Lower lobe of right lung (tissue), 2 donors: ENCODE measurements around the gene GRAPL. TPM values are rescaled to one million over a fixed set of nuclear protein-coding genes. Genes with fewer than 3 reads are reported as not detected.
"Not testable (repeated sequence)": the region's sequence is repeated elsewhere in the genome, so short reads cannot be mapped to it uniquely, and the experiment has no call there.

Experiments used
- ATAC-seq, 2 donors: fragments of 200-7000 bp; cut with Tn5 transposase; one replicate each; pipeline ENCODE4 v1.9.1; 2020 to 2022; ENCODE audit warnings: mild to moderate bottlenecking in 2 of 2, moderate library complexity in 2 of 2
- DNase-seq: peaks from one replicate; pipeline ENCODE4 v3.0.0-alpha.2; 2020
- H3K27ac ChIP-seq: fragments of 200-600 bp; one replicate; pipeline ENCODE4 v1.8.0; 2022
- H3K27me3 ChIP-seq: fragments of 200-600 bp; one replicate; pipeline ENCODE4 v1.8.0; 2022; ENCODE audit warnings: low read depth
- H3K36me3 ChIP-seq: fragments of 200-600 bp; one replicate; pipeline ENCODE4 v1.8.0; 2022; ENCODE audit warnings: mild to moderate bottlenecking
- H3K4me1 ChIP-seq: fragments of 200-600 bp; one replicate; pipeline ENCODE4 v1.8.0; 2022
- H3K4me3 ChIP-seq: fragments of 200-600 bp; one replicate; pipeline ENCODE4 v1.8.0; 2022; ENCODE audit warnings: mild to moderate bottlenecking
- H3K9me3 ChIP-seq: fragments of 200-600 bp; one replicate; pipeline ENCODE4 v1.8.0; 2022
- intact Hi-C: fragments of 100-400 bp; cut with DNase I; formaldehyde crosslinking; loops from one replicate; pipeline ENCODE4 v1.11.0; 2022
- total RNA-seq: library from RNA; stranded (reverse); fragmentation: NEBNext Ultra II Directional; extraction: Animal tissue kit (Norgen Biotek cat#: 25700); gene quantifications from one replicate; pipeline ENCODE4 v1.2.1, GENCODE V29; 2021
- TF ChIP-seq, protein P1 (sequence below): fragments of 200-600 bp; IDR thresholded peaks from one replicate; pipeline ENCODE4 v1.8.0; 2022; ENCODE audit warnings: antibody characterized with exemption, mild to moderate bottlenecking
- donor health status: DM: no; HTN: yes; CAD: no; lungs with severe emphysema.

Gene GRAPL
- total RNA-seq, 1 donor from 2014 or later: 10.8 TPM

DNA sequence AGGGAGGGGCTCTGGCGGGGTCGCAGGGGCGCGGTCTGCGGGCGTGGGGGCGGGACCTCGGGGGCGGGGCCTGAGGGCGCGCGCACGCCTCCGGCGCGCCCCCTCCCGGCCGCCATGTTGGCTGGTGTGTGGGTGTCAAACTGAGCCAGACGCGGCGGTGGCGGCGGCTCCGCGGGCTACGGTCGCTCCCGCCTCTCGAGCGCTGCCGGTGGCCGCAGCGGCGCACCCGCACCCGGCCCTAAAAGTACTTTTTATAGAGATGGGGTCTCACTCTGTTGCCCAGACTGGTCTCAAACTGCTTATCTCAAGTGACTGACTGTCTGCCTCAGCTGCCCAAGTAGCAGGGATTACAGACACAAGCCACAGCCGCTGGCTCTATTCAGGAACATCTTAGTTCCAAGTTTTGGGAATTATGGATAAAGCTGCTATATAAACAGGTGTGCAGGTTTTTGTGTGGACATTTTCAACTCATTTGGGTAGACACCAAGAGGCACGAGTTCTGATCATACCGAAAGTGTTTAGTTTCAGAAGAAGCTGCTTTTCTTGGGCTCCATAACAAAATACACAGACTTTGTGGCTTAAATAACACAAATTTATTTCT lies 16.2 kb upstream of the GRAPL start:
- H3K36me3 ChIP-seq, H3K27me3 ChIP-seq, intact Hi-C loops, H3K9me3 ChIP-seq, H3K4me1 ChIP-seq: not testable (repeated sequence)
- TF ChIP-seq, protein P1, sequence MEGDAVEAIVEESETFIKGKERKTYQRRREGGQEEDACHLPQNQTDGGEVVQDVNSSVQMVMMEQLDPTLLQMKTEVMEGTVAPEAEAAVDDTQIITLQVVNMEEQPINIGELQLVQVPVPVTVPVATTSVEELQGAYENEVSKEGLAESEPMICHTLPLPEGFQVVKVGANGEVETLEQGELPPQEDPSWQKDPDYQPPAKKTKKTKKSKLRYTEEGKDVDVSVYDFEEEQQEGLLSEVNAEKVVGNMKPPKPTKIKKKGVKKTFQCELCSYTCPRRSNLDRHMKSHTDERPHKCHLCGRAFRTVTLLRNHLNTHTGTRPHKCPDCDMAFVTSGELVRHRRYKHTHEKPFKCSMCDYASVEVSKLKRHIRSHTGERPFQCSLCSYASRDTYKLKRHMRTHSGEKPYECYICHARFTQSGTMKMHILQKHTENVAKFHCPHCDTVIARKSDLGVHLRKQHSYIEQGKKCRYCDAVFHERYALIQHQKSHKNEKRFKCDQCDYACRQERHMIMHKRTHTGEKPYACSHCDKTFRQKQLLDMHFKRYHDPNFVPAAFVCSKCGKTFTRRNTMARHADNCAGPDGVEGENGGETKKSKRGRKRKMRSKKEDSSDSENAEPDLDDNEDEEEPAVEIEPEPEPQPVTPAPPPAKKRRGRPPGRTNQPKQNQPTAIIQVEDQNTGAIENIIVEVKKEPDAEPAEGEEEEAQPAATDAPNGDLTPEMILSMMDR: peak; percentile 41
- DNase-seq (peak; percentile 81), ATAC-seq (peak; percentile 97 to 98)
- Histone ChIP-seq H3K4me3 (peak overlapping the region; percentile 63), H3K27ac (peak overlapping the region; percentile 90)

DNA sequence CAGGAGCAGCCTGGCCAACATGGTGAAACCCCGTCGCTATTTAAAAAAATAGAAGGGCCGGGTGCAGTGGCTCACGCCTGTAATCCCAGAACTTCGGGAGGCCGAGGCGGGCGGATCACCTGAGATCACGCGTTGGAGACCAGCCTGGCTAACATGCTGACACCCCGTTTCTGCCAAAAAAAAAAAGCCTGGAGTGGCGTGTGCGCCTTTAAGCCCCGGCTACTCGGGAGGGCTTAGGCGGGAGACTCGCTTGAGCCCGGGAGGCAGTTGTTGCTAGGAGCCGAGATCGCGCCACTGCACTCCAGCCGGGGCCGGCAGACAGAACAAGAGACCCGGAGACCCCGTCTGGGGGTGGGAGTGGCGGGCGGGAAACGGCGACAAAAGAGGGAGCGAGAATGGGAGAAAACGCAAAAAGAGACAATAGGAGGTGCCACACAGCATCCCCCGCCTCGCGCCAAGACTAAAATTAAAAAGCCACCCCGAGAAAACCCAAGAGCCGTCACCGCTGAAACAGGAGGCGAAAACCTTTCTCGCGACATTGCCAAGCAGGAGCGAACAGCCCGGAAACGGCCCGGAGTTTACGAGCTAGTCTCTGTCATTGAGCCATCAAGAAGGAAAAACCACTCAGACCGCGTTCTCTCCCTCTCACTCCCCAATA lies 15.5 kb upstream of the GRAPL start:
- DNase-seq (peak; percentile 57), ATAC-seq (peak; percentile 47 to 49)
- intact Hi-C loops, H3K9me3 ChIP-seq, H3K36me3 ChIP-seq, H3K4me1 ChIP-seq, H3K27me3 ChIP-seq: not testable (repeated sequence)
- H3K4me3 ChIP-seq: peak overlapping the region; percentile 63
- H3K27ac ChIP-seq: peak overlapping the region; percentile 90

DNA sequence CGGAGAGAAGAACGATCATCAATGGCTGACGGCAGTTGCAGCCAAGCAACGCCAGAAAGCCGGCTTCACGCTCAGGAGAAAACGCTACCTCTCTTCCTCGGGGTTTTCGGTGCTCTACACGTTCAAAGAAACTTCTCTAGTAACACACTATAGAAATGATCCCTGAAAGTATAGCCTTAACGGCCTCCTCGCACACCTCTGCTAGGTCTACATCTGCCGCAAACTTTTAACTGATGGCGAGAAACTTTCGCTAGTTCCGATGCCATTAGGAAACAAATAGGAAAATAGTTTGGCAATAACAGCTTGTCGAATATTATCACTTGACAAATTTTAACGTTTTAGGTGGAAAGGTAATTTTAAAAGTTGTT lies 14.9 kb upstream of the GRAPL start:
- intact Hi-C loops, ATAC-seq, H3K9me3 ChIP-seq, H3K4me1 ChIP-seq, H3K27me3 ChIP-seq, DNase-seq, H3K4me3 ChIP-seq, H3K36me3 ChIP-seq: not testable (repeated sequence)
- H3K27ac ChIP-seq: peak overlapping the region; percentile 90

- H3K27me3 ChIP-seq, H3K9me3 ChIP-seq, H3K4me1 ChIP-seq, intact Hi-C loops, H3K27ac ChIP-seq, DNase-seq, H3K36me3 ChIP-seq, H3K4me3 ChIP-seq: not testable (repeated sequence)
- peak; percentile 71 to 81 for ATAC-seq
These were observed 8.7 kb upstream of the GRAPL start for GRCh38 chr17:19118695-19119094.

DNA sequence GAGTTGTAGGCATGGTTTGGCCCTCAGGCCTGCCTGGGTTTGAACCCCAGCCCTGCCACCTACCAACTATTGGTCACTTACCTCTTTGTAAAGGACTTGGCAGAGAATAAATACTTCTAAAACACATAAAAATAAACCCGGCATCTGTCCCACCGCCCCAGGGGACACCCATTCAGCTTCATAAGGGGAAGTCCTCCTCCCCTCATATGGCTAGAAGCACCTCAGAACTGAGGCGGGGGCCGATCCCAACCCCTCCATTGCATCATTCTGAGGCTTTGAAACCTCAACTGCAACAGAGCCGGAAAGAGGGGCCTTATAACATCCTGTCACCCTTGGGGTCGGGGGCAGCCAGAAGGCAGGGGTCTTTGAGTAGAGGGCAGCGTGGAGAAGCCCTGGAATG lies 2.1 kb upstream of the GRAPL start:
- H3K27ac ChIP-seq, H3K4me1 ChIP-seq, ATAC-seq, DNase-seq, intact Hi-C loops, H3K27me3 ChIP-seq, H3K36me3 ChIP-seq, H3K9me3 ChIP-seq, H3K4me3 ChIP-seq: not testable (repeated sequence)

- ATAC-seq, DNase-seq, H3K4me3 ChIP-seq, H3K9me3 ChIP-seq, H3K27ac ChIP-seq, H3K36me3 ChIP-seq, H3K27me3 ChIP-seq, H3K4me1 ChIP-seq, intact Hi-C loops: not testable (repeated sequence)
These were observed 2.1 kb downstream of the GRAPL start for GRCh38 chr17:19129500-19129899.

GRCh38 chr17:19131108-19131507 lies 3.7 kb downstream of the GRAPL start:
- H3K36me3 ChIP-seq, H3K27ac ChIP-seq, H3K9me3 ChIP-seq, H3K27me3 ChIP-seq, ATAC-seq, intact Hi-C loops, H3K4me3 ChIP-seq, H3K4me1 ChIP-seq, DNase-seq: not testable (repeated sequence)

DNA sequence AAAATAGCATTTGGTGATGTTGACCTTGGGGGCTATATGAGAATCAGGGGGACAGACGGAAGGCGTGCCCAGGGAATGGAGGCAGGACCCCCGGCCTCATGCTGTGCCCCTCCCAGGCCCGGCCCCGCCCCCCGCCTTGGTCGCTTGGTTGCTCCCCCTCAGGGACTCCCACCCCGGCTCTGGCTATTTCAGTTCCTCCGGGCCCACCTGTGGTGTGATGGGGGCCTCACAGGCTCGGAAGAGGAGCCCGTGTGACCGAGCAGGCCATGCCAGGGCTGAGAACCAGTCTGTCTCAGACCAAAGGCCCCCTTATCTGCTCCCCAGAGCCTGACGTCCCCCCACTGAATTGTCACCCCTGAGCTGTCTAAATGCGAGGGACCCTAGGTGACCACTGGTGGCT lies 4.4 kb downstream of the GRAPL start:
- H3K27ac ChIP-seq, intact Hi-C loops, H3K27me3 ChIP-seq, DNase-seq, H3K9me3 ChIP-seq, H3K36me3 ChIP-seq, H3K4me1 ChIP-seq, H3K4me3 ChIP-seq, ATAC-seq: not testable (repeated sequence)

- H3K27ac ChIP-seq, intact Hi-C loops, H3K36me3 ChIP-seq, ATAC-seq, H3K27me3 ChIP-seq, H3K4me3 ChIP-seq, H3K4me1 ChIP-seq, DNase-seq, H3K9me3 ChIP-seq: not testable (repeated sequence)
These were observed 6.4 kb downstream of the GRAPL start for GRCh38 chr17:19133793-19134192.

DNA sequence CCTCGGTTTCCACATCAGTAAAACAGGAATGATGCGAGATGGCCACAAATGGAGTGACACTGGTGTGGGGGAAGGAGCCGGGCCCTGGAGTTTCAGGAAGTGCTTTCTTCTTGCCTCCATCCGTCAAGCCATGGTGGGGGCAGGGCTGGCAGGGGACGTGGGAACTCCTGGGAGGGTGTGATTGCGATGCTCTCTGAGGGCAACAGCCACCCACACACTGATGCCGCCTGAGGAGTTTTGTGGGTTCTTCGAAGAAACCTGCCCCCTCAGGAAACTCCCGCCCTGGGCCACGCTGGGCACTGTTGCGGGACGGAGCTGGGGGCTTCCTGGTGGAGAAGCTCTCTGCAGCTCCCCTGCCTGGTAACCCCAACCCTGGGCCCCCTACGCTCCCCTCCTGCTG lies 8.0 kb downstream of the GRAPL start:
- H3K27ac ChIP-seq, H3K27me3 ChIP-seq, H3K4me3 ChIP-seq, intact Hi-C loops, DNase-seq, H3K36me3 ChIP-seq, H3K4me1 ChIP-seq, H3K9me3 ChIP-seq: not testable (repeated sequence)
- ATAC-seq: peak in 1 of 2 donors; percentile 13

GRCh38 chr17:19136138-19136537 lies 8.7 kb downstream of the GRAPL start:
- H3K4me1 ChIP-seq, H3K36me3 ChIP-seq, H3K4me3 ChIP-seq, H3K27ac ChIP-seq, DNase-seq, H3K27me3 ChIP-seq, H3K9me3 ChIP-seq, intact Hi-C loops: not testable (repeated sequence)
- ATAC-seq: peak; percentile 51 to 56

DNA sequence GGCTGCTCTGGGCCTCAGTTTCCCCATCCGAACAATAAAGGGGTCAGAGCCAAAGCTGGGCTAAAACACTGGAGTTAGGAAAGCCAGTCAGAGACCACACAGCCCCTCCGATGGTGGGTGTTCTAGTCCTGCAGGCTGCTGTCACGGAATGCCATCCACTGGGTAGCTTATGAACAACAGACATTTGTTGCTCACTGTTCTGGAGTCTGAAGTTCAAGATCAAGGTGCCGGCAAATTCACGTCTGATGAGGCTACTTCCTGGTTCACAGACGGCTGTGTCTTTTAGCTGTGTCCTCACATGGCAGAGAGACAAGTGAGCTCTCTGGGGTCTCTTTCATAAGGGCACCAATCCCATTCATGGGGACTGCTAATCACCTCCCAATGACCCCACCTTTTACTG lies 9.2 kb downstream of the GRAPL start:
- intact Hi-C loops, H3K27me3 ChIP-seq, H3K9me3 ChIP-seq, H3K4me3 ChIP-seq, DNase-seq, H3K27ac ChIP-seq, H3K4me1 ChIP-seq, H3K36me3 ChIP-seq, ATAC-seq: not testable (repeated sequence)

GRCh38 chr17:19137959-19138358 lies 10.6 kb downstream of the GRAPL start:
- intact Hi-C loops: not testable (repeated sequence)

More at GRCh38 chr17:19137959-19138358, 10.6 kb downstream of the GRAPL start:
- ATAC-seq, H3K4me3 ChIP-seq, H3K9me3 ChIP-seq, DNase-seq, H3K27ac ChIP-seq, H3K36me3 ChIP-seq, H3K27me3 ChIP-seq, H3K4me1 ChIP-seq: not testable (repeated sequence)
